ENCODE measurements around the gene PTCD1.

Gene PTCD1

DNA sequence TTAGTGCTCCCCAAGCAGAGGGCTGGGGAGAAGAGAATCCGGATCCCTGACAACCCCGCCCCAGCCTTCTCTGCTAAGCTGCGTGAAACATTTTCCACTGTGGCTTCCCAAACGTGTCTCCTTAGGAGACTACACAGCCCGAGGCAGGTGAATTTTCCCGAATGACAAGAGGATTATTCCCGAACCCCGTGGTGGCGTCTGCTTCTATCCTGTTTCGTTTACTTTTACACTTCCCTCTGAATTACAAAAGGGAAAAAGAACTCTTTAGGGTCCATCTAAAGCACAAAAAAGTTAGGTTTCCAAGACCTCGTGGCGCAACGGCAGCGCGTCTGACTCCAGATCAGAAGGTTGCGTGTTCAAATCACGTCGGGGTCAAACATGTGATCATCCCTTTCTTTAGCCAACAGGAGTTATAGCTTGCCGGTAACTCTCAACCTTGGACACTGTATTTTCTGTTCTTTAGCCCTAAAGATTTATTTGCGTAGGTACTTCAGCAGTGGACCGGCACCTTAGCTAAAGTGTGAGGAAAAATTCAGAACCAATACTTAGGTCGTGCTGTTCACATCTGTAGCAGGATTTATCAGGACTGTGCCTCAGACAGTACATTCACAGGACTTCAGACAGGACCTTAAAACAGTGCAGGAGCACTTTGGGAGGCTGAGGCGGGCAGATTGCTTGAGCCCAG is 30.9 kb upstream of the PTCD1 start:
- DNase-seq (ENCODE audit: low read depth) = no peak
- no peak for TF ChIP-seq CTCF (conservative IDR thresholded peaks at IDR 0.05; ENCODE audit: low read depth, low read length)

DNA sequence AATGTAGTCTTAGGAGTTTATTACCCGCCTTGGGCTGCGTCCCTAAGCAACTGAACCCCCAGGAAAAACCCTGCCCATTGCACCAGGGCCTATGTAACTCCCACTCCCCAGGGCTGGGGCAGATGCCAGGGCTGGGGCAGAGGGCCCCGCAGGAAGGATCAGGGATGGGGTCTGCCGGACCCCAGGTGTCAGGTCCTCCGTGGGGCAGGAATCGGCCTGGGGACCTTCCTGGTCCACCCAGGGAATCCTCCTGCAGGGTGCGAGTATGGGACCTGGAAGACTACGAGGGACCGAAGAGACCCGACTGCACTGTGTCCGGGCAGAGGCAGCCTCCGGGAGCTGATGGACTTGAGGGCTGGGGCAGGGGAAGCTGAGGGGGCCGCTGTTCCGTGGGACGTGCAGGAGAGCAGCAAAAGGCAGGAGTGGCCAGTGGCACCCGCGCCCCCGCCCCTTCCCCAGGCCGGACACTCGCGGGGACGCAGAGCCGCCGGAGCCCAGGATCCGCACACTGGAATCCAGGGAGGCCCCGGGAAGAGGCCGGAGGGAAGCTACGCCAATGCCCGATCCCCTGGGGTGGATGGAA is 29.8 kb upstream of the PTCD1 start:
- H3K4me3 ChIP-seq (ENCODE audit: low read length) = no peak overlapping the region
- no peak for DNase-seq (ENCODE audit: low read depth)
- TF ChIP-seq CTCF (conservative IDR thresholded peaks at IDR 0.05; ENCODE audit: low read depth, low read length) = no peak

More for the DNA sequence above, 30.9 kb upstream of the PTCD1 start:
- H3K4me3 ChIP-seq (ENCODE audit: low read length) = no peak overlapping the region

- no peak for DNase-seq (ENCODE audit: low read depth)
- TF ChIP-seq CTCF (conservative IDR thresholded peaks at IDR 0.05; ENCODE audit: low read depth, low read length) = no peak
- peak overlapping the region; percentile 76 for H3K4me3 ChIP-seq (ENCODE audit: low read length)
Measured at GRCh38 chr7:99465421-99465768, 26.8 kb upstream of the PTCD1 start.

DNA sequence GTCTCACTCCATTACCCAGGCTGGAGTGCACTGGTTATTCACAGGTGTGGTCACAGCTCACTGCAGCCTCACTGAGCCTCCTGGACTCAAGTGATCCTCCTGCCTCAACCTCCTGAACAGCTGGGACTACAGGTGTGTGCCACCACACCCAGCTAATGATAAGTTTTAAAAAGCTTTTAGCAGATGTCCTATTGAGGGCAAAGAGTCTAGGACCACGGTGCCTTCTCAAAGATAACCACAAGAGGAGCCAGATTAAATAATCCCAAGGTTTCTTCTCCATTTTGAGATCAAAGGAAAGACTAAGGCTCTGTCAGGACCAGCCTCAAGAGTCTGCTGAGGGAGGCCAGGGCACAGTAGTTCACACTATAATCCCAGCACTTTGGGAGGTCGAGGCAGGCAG is 22.6 kb upstream of the PTCD1 start:
- no peak for DNase-seq (ENCODE audit: low read depth)
- peak; percentile 2 for TF ChIP-seq CTCF (conservative IDR thresholded peaks at IDR 0.05; ENCODE audit: low read depth, low read length)
- H3K4me3 ChIP-seq (ENCODE audit: low read length) = no peak overlapping the region

DNA sequence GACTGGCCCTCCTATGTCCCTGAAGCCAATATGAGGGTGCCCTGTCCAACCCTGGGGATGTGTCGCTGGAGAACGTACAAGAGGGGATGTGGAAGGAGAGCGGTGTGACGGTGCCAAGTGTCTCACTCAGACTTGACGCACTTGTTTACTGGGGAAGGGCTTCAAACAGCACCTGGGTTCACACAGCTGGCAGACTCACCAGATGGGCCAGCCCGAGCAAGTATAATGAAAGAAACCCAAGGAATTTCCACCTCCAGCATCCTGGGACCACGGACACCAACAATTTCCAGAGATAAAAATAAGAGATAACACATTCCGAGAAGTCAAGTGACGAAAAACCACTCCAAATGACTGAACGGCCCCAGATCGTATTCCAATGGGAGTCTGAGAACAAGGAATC is 22.1 kb upstream of the PTCD1 start:
- no peak for DNase-seq (ENCODE audit: low read depth)
- TF ChIP-seq CTCF (conservative IDR thresholded peaks at IDR 0.05; ENCODE audit: low read depth, low read length) = no peak
- no peak overlapping the region for H3K4me3 ChIP-seq (ENCODE audit: low read length)

- TF ChIP-seq CTCF (conservative IDR thresholded peaks at IDR 0.05; ENCODE audit: low read depth, low read length) = peak; percentile 45
- no peak for DNase-seq (ENCODE audit: low read depth)
- H3K4me3 ChIP-seq (ENCODE audit: low read length) = no peak overlapping the region
Measured at GRCh38 chr7:99459087-99459486, 20.5 kb upstream of the PTCD1 start.
